HG02885 (cell line): Measurements from ENCODE around the gene DDHD1.
A peak's percentile ranks its signal among the peaks of the same experiment; 100 is the strongest.
"Not testable (repeated sequence)": the region's sequence is repeated elsewhere in the genome, so short reads cannot be mapped to it uniquely, and the experiment has no call there.

ENCODE experiments used
- ATAC-seq: cut with Tn5 transposase; IDR thresholded peaks from one replicate; pipeline ENCODE4 v1.9.1; 2021; ENCODE audit warnings: mild to moderate bottlenecking; ENCODE audit not compliant: unreplicated experiment, poor library complexity

The DDHD1 gene

GRCh38 chr14:53153702-53154112 is 584 bp upstream of the DDHD1 start:
- no peak for ATAC-seq

GRCh38 chr14:53152184-53152886 is 788 bp downstream of the DDHD1 start:
- ATAC-seq = peak; percentile 24

DNA sequence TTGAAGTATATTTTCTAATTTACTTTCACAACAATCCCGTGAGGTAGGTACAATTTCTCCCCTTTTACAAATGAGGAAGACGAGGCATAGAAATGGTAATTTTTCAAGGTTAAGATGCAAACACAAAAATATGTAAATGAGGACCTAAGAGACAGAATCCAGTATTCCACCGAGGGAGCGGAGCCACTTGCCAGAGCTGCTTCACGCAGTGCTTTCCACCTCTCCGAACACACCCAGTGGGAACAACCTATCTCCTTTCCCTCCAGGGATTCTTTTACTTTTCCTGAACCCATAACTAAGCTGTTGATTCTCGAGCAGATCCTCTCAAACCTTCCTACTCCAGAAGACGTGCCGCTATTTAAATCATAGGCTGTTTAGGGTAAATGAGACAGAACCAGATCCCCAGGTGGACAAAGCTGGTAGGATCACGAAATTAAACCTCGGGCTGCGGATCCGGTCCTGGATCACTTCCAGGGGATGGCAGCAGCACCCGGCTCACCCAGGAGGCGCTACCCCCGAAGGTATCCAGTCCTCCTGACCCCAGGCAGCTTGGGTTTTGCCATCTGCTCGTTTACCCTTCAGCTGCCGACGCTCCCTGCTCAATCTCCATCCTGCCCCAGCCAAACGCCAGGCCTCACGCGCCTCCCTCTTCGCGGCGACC is 1.5 kb downstream of the DDHD1 start:
- no peak for ATAC-seq

DNA sequence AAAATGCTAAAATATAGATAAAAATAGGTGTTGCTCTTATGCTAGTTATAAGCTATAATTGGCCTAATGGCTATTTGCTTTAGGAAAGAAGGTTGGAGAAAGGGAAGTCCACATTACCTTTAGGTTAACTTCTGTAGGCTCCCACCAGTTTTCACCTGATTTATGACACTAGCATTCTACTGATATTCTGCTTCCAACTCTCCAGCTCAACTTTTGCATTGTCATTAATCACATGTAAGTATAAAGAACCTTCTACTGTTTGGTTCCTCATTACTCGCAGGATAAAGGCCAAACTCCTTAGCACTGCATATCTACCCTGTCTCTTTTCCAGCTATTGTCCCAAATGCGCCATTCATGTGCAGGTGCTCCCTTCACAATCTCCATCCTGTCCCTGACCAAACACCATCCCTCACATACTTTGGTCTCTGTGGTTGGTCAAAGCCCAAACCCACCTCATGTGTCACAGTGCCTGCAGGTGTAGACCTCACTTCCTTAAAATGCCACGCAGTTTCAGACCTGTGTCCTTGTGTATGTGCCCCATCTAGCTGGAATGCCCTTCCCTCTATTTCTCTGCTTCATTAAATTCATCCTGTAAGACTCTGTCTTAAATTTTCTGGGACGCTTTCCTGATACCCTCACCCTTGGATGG is 3.3 kb downstream of the DDHD1 start:
- ATAC-seq = no peak

- no peak for ATAC-seq
Measured at GRCh38 chr14:53148671-53149070, 4.5 kb downstream of the DDHD1 start.

DNA sequence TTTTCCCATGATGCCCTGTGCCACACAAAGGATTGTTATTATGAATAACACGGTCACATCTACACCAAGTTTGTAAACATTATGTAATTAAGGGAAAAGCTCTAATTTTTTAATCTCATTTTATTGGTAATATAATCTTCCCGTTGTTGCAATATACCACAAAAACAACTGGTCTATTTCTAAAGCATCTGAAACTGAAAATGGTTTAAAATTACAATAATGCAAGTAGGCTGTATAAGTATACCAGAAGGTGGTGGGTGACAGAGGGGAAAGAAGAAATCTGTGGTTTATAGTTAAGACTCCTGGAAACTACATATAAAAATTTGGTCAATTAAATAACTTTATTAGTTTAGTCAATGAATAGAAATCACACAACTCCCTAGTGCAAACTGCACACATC is 5.2 kb downstream of the DDHD1 start:
- ATAC-seq = no peak

DNA sequence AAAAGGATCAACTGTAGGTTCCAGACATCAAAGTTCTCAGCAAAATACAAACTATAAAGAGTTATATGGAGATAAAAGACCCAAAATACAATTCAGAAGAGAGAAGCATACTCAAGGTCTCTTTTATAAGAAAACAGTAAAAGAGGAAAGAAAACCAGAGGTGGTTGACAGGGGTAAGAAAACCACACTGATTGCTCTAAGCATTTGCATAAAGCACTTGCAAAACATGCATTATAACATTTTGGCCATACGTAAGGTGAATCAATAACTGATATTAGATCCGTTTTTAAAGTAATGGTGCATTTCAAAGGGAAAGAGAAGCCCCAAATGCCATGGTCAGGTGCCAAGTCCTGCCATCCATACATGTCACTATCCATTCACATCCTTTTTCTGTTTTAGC is 5.9 kb downstream of the DDHD1 start:
- peak; percentile 39 for ATAC-seq

DNA sequence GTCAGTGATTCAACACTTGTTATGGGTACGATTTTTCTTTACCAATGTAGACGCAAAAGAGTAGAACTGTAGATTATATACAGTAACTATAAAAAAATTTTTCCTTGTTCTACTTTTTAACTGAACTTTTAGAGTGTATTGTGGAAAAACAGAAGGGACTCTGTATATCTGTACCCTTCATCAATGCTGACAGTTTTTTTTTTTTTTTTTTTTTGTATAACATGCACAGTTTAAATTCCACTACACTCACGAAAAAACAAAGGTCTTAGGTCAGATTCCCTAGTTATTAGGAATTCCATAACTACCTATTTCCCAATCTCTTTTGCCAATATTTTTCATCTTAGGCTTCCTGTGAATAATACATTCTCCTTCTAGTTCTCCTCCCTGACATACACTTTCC is 6.4 kb downstream of the DDHD1 start:
- ATAC-seq = no peak

DNA sequence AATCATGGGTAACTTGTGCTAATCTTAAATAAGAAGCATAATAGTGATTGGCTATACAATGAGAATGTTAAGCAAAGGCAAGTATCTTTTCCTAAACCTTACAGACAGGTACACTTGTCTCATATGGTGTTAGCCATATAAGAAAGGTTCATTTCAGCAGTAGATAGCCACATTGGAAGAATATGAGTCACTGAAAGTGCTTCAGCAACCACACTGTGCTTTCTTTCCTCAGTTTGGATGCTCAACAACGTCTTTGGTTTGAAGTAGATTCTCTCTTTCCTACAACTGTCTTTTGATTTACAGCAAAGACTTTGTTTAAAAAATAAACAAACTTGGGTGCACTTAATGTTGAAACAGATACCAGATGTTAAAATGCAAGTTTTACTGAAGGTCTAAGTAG is 8.9 kb downstream of the DDHD1 start:
- ATAC-seq = peak; percentile 81

- no peak for ATAC-seq
Measured at GRCh38 chr14:53140585-53140984, 12.5 kb downstream of the DDHD1 start.

- no peak for ATAC-seq
Measured at GRCh38 chr14:53137568-53138203, 15.4 kb downstream of the DDHD1 start.

DNA sequence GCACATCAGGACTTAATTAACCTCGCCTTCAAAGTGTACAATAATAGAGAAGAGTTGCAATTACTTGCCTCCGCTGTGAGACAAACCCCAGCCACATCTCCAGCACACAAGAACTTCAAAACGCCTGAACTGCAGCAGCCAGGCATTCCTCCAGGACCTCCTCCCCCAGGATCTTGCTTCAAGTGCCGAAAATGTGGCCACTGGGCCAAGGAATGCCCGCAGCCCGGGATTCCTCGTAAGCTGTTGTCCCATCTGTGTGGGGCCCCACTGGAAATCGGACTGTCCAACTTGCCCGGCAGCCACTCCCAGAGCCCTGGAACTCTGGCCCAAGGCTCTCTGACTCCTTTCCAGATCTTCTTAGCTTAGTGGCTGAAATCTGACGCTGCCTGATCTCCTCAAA is 22.6 kb downstream of the DDHD1 start:
- ATAC-seq = not testable (repeated sequence)

DNA sequence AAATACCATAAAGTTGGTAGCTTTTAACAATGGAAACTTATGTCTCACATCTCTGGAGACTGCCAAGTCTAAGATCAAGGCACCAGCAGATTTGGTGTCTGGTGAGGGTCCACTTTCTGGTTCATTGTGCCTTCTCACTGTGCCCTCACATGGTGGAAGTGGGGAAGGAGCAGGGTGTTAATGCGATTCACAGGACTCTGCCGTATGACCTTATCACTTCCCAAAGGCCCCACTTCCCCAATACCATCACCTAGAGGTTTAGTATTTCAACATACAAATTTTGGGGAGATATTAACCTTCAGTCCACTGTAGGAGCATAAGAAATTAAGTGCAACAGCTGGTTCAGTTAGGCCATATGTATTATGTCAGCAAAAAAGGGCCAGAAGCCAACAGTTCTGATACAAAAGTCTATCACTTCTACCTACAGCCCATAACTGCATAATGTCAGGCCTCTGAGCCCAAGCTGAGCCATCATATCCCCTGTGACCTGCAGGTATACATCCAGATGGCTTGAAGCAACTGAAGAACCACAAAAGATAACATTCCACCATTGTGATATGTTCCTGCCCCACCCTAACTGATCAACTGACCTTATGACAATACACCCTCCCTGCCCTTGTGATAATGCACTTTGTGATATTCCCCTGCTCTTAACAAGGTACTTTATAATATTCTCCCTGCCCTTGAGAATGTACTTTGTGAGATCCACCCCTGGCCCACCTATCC is 24.7 kb downstream of the DDHD1 start:
- no peak for ATAC-seq

DNA sequence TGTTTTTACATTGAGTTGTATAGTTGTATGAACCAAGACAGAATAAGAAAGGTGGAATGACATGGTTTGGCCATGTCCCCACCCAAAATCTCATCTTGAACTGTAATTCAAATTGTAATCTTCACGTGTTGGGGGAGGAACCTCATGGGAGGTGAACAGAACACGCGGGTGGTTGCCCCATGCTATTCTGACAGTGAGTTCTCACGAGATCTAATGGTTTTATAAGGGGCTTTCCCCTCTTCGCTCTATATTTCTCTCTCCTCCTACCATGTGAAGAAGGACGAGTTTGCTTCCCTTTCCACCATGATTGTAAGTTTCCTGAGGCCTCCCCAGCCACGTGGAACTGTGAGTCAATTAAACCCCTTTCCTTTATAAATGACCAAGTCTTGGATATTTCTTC is 25.3 kb downstream of the DDHD1 start:
- peak; percentile 14 for ATAC-seq

- peak; percentile 31 for ATAC-seq
Measured at GRCh38 chr14:53127151-53127550, 26.0 kb downstream of the DDHD1 start.

DNA sequence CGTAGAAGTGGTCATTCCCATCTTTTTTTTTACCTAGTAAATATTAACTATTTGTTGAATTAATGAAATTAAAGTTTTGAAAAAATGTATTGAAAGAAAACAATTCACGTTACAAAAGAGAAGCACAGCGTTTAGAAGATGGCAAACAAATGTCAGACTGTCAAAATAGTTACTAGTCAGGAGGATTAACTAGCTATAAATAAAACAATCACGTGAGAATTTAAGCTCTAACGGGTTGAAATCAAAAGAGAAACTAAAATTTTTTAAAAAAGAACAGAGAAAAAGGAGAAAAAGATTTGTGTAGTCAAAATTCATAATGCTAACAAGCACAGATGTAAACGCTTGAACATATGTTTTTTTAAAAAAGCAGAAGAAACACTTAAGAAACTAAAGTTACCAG is 26.4 kb downstream of the DDHD1 start:
- peak; percentile 65 for ATAC-seq

- no peak for ATAC-seq
Measured at GRCh38 chr14:53124786-53125185, 28.3 kb downstream of the DDHD1 start.

DNA sequence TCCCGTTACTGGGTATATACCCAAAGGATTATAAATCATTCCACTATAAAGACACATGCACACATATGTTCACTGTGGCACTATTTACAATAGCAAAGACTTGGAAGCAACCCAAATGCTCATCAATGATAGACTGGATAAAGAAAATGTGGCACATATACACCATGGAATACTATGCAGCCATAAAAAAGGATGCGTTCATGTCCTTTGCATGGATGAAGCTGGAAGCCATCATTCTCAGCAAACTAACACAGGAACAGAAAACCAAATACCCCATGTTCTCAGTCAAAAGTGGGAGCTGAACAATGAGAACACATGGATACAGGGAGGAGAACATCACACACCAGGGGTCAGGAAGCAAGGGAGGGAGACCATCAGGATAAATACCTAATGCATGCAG is 31.7 kb downstream of the DDHD1 start:
- ATAC-seq = not testable (repeated sequence)

- ATAC-seq = not testable (repeated sequence)
Measured at GRCh38 chr14:53117479-53117878, 35.6 kb downstream of the DDHD1 start.

DNA sequence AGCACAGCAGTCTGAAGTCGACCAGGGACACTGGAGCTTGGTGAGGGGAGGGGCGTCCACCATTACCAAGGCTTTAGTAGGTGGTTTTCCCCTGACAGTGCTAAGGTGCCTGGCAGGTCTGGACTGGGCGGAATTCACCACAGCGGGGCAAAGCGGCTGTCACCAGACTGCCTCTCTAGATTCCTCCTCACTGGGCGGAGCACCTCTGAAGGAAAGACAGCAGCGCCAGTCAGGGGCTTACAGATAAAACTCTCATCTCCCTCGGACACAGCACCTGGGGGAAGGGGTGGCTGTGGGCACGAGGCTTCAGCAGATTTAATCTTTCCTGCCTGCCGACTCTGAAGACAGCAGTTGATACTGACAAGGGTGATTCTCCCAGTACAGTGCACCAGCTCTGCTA is 39.1 kb downstream of the DDHD1 start:
- no peak for ATAC-seq
